HL-60 (cell line): ENCODE measurements around the gene OTX2.

Source experiments
- DNase-seq, 2 experiments: peaks; one replicate each; pipeline ENCODE4 v3.0.0-alpha.2; 2010 to 2020; ENCODE audit warnings: low read depth in 1 of 2, low spot score in 1 of 2
- H3K27ac ChIP-seq: fragments of 250-450 bp; sonication (Bioruptor Pico); replicated peaks from 2 replicates; pipeline ENCODE4 v1.5.1; 2020; ENCODE audit warnings: mild to moderate bottlenecking, moderate library complexity
- H3K27me3 ChIP-seq: fragments of 250-450 bp; sonication (Bioruptor Pico); 2 replicates; pipeline ENCODE4 v1.5.1; 2021; ENCODE audit warnings: mild to moderate bottlenecking, moderate library complexity; ENCODE audit not compliant: insufficient read depth, poor library complexity, severe bottlenecking
- H3K4me3 ChIP-seq: replicated peaks from 2 replicates; pipeline ENCODE4 v1.5.1; 2011; ENCODE audit warnings: mild to moderate bottlenecking, control low read depth, low read length; ENCODE audit not compliant: insufficient read depth
- GABPA ChIP-seq: IDR thresholded peaks from 2 replicates; pipeline ENCODE4 v1.6.1; 2012; ENCODE audit warnings: low read depth
- POLR2AphosphoS5 ChIP-seq: IDR thresholded peaks from 2 replicates; pipeline ENCODE4 v1.6.1; 2012; ENCODE audit warnings: low read depth
- SPI1 ChIP-seq: IDR thresholded peaks from 2 replicates; pipeline ENCODE4 v1.6.1; 2012; ENCODE audit warnings: low read depth, mild to moderate bottlenecking, borderline replicate concordance
- TF ChIP-seq, protein P1 (sequence below): IDR thresholded peaks from one replicate; pipeline ENCODE4 v1.5.1; 2011; ENCODE audit warnings: low read length, control low read depth, inconsistent platforms; ENCODE audit not compliant: insufficient read depth
- TF ChIP-seq, protein P2 (sequence below): IDR thresholded peaks from 2 replicates; pipeline ENCODE4 v1.6.1; 2012; ENCODE audit warnings: low read depth; ENCODE audit not compliant: insufficient replicate concordance

Gene OTX2

DNA sequence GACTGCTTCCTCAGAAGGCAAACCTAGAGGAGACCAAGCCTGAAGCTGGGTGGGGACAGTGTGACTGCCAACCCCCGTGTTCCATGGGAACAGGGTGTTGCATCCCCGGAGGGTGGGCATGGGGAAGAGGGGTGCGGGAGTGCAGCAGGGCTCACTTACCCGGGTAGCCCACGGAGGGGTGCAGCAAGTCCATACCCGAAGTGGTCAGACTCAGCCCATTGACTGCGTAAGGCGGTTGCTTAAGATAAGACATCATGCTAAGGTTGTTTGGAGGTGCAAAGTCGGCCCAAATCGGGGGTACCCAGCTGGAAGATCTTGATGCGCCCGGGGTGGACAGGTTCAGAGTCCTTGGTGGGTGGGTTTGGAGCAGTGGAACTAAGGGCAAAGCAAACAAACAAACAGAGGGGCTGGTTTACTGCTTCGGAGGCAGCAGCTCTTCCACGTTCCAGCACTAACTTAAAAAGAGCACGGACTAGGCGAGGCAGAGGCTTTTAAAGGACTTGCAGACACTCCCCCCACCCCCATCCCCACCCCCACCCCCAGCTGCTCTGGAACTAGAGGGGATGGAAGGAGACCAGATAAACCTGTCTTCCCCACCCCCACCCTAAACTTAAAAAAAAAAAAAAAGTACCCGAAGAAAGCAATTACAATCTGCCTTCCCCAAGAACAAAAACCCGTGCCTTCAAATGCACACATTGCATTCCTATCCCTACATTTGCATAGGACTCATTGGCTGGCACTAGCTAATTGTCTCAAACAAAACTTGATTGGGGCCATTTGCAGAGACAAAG lies 4.9 kb downstream of the OTX2 start:
- TF ChIP-seq, protein P1, sequence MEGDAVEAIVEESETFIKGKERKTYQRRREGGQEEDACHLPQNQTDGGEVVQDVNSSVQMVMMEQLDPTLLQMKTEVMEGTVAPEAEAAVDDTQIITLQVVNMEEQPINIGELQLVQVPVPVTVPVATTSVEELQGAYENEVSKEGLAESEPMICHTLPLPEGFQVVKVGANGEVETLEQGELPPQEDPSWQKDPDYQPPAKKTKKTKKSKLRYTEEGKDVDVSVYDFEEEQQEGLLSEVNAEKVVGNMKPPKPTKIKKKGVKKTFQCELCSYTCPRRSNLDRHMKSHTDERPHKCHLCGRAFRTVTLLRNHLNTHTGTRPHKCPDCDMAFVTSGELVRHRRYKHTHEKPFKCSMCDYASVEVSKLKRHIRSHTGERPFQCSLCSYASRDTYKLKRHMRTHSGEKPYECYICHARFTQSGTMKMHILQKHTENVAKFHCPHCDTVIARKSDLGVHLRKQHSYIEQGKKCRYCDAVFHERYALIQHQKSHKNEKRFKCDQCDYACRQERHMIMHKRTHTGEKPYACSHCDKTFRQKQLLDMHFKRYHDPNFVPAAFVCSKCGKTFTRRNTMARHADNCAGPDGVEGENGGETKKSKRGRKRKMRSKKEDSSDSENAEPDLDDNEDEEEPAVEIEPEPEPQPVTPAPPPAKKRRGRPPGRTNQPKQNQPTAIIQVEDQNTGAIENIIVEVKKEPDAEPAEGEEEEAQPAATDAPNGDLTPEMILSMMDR, result no peak
- TF ChIP-seq, protein P2, sequence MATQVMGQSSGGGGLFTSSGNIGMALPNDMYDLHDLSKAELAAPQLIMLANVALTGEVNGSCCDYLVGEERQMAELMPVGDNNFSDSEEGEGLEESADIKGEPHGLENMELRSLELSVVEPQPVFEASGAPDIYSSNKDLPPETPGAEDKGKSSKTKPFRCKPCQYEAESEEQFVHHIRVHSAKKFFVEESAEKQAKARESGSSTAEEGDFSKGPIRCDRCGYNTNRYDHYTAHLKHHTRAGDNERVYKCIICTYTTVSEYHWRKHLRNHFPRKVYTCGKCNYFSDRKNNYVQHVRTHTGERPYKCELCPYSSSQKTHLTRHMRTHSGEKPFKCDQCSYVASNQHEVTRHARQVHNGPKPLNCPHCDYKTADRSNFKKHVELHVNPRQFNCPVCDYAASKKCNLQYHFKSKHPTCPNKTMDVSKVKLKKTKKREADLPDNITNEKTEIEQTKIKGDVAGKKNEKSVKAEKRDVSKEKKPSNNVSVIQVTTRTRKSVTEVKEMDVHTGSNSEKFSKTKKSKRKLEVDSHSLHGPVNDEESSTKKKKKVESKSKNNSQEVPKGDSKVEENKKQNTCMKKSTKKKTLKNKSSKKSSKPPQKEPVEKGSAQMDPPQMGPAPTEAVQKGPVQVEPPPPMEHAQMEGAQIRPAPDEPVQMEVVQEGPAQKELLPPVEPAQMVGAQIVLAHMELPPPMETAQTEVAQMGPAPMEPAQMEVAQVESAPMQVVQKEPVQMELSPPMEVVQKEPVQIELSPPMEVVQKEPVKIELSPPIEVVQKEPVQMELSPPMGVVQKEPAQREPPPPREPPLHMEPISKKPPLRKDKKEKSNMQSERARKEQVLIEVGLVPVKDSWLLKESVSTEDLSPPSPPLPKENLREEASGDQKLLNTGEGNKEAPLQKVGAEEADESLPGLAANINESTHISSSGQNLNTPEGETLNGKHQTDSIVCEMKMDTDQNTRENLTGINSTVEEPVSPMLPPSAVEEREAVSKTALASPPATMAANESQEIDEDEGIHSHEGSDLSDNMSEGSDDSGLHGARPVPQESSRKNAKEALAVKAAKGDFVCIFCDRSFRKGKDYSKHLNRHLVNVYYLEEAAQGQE, result no peak
- no peak for TF ChIP-seq SPI1
- no peak for TF ChIP-seq GABPA
- TF ChIP-seq POLR2AphosphoS5, result no peak
- no peak overlapping the region for H3K27ac ChIP-seq
- H3K4me3 ChIP-seq, result no peak overlapping the region
- peaks cover 57% of the 10 kb centered on the region for H3K27me3 ChIP-seq
- no peak for DNase-seq

DNA sequence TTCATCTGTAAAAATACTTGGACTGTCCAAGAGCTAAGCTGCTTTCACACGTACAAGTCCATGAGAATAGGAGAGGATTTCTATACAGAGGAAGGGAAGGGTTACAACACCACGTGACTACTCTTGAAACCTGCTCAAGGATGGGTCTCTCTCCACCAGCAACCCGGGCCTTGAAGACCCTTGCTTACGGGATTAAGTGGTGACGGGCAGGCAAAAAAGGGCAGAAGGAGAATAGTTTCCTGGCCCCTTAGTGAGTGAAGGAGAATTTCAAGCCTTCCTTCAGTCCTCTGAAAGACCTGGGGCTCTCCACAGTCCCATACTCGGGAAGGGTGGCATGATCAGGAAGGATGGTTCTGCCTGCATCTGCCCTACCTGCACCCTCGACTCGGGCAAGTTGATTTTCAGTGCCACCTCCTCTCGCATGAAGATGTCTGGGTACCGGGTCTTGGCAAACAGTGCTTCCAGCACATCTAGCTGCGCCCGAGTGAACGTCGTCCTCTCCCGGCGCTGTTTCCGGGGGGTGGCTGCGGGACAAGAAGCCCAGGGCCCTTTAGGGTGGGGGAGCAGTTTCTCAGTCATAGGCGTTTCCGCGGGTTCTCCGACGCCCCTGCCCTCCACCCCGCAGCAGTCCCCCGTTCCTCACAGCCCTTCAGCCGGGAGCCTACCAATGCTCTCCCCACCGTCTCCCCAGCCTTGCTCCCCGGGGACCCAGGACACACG lies 6.3 kb downstream of the OTX2 start:
- TF ChIP-seq, protein P2, result no peak
- TF ChIP-seq SPI1 (no peak), GABPA (no peak), POLR2AphosphoS5 (no peak)
- TF ChIP-seq, protein P1, result no peak
- Histone ChIP-seq H3K27ac (no peak overlapping the region), H3K4me3 (no peak overlapping the region), H3K27me3 (peaks cover 57% of the 10 kb centered on the region)
- DNase-seq, result no peak

DNA sequence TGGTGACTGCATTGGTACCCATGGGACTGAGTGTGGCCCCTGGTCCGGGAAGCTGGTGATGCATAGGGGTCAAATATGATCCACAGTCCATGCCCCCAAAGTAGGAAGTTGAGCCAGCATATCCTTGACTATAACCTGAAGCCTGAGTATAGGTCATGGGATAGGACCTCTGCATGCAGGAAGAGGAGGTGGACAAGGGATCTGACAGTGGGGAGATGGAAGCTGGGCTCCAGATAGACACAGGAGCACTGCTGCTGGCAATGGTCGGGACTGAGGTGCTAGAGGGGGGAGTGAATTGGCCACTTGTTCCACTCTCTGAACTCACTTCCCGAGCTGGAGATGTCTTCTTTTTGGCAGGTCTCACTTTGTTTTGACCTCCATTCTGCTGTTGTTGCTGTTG lies 8.4 kb downstream of the OTX2 start:
- TF ChIP-seq, protein P2, result no peak
- no peak for TF ChIP-seq SPI1
- TF ChIP-seq, protein P1, result no peak
- no peak for TF ChIP-seq GABPA
- TF ChIP-seq POLR2AphosphoS5, result no peak
- no peak overlapping the region for H3K4me3 ChIP-seq
- H3K27ac ChIP-seq, result no peak overlapping the region
- H3K27me3 ChIP-seq, result peaks cover 63% of the 10 kb centered on the region
- no peak for DNase-seq
